ENCODE measurements around the gene NFATC1. TPM values are rescaled to one million over a fixed set of nuclear protein-coding genes. Genes with fewer than 3 reads are reported as not detected.

Gene NFATC1
- total RNA-seq, 6 donors from 2014 or later = 13.6 to 39.5 (median 20.3) TPM

DNA sequence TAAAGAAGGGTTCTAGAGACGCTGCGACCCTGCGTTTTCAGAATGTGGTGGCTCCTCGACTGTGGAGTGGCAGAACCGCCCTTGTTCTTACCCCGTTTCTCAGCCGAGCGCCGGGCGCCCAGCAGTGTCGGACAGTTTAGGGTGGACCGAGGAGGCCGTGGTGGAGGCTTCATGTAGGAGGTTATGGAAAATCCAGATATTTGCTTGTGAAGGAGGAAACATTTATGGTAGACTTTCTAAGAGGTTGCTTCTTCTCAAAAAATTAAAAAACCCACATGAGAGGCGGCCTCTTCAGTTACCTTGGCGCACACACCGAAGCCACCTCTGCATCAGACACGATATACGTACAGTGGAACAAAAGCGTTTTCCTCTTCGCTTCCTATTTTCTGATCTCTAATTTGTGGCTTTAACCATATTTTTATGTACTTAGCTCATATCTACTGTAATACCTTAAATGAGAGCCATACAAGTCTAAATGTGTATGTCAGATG is 120.8 kb downstream of the NFATC1 start:
- WGBS, 2 donors = 93 to 94% methylated on average over 20 of the region's 20 CpGs
- no peak overlapping the region for H3K4me3 ChIP-seq
- ATAC-seq (ENCODE audit: low FRiP score in 2 of 2) = no peak
- peaks cover 0 to 9% (median 1%) of the 10 kb centered on the region in 4 donors for H3K36me3 ChIP-seq
- DNase-seq = no peak
- H3K4me1 ChIP-seq = peaks cover 0 to 25% (median 5%) of the 10 kb centered on the region in 4 donors
- H3K27ac ChIP-seq = peak overlapping the region in 1 of 4 donors; percentile 15
- TF ChIP-seq, protein P1, sequence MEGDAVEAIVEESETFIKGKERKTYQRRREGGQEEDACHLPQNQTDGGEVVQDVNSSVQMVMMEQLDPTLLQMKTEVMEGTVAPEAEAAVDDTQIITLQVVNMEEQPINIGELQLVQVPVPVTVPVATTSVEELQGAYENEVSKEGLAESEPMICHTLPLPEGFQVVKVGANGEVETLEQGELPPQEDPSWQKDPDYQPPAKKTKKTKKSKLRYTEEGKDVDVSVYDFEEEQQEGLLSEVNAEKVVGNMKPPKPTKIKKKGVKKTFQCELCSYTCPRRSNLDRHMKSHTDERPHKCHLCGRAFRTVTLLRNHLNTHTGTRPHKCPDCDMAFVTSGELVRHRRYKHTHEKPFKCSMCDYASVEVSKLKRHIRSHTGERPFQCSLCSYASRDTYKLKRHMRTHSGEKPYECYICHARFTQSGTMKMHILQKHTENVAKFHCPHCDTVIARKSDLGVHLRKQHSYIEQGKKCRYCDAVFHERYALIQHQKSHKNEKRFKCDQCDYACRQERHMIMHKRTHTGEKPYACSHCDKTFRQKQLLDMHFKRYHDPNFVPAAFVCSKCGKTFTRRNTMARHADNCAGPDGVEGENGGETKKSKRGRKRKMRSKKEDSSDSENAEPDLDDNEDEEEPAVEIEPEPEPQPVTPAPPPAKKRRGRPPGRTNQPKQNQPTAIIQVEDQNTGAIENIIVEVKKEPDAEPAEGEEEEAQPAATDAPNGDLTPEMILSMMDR (IDR thresholded peaks at IDR 0.05) = no peak
- TF ChIP-seq POLR2AphosphoS5 (IDR thresholded peaks at IDR 0.05) = no peak
- TF ChIP-seq POLR2A (IDR thresholded peaks at IDR 0.05) = no peak
- TF ChIP-seq EP300 (IDR thresholded peaks at IDR 0.05) = no peak
- H3K9me3 ChIP-seq = no peaks in the 10 kb centered on the region
- H3K27me3 ChIP-seq = no peaks in the 10 kb centered on the region

DNA sequence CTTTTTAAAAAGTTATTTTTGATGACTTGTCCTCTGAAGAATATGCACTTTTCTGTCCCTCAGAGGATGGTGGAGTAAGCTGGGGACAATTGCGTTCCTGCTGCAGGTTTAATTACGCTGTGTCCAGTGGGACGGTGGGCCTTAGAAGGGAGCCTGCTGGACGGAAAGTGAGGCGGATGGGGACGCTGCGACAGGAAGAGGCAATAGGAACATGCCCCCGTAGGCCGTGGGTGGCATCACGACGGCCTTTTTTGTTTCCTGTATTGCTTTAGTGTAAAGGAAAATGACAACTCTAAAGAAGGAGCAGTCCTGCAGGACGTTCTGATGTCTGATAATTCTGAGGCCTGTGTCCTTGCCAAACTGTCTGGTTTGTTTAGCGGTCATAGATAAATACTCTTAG is 121.6 kb downstream of the NFATC1 start:
- Histone ChIP-seq H3K36me3 (peaks cover 0 to 6% (median 0%) of the 10 kb centered on the region in 4 donors), H3K27me3 (no peaks in the 10 kb centered on the region), H3K27ac (peak overlapping the region in 1 of 4 donors; percentile 2), H3K4me1 (peaks cover 0 to 25% (median 5%) of the 10 kb centered on the region in 4 donors), H3K4me3 (no peak overlapping the region), H3K9me3 (no peaks in the 10 kb centered on the region)
- no peak for ATAC-seq (ENCODE audit: low FRiP score in 2 of 2)
- no peak for DNase-seq
- WGBS, 2 donors = 55 to 64% methylated on average over 13 of the region's 13 CpGs
- TF ChIP-seq POLR2AphosphoS5 (IDR thresholded peaks at IDR 0.05) (no peak), EP300 (IDR thresholded peaks at IDR 0.05) (no peak), POLR2A (IDR thresholded peaks at IDR 0.05) (no peak)
- TF ChIP-seq, protein P1 (IDR thresholded peaks at IDR 0.05) = peak in 1 of 6 experiments; percentile 13

DNA sequence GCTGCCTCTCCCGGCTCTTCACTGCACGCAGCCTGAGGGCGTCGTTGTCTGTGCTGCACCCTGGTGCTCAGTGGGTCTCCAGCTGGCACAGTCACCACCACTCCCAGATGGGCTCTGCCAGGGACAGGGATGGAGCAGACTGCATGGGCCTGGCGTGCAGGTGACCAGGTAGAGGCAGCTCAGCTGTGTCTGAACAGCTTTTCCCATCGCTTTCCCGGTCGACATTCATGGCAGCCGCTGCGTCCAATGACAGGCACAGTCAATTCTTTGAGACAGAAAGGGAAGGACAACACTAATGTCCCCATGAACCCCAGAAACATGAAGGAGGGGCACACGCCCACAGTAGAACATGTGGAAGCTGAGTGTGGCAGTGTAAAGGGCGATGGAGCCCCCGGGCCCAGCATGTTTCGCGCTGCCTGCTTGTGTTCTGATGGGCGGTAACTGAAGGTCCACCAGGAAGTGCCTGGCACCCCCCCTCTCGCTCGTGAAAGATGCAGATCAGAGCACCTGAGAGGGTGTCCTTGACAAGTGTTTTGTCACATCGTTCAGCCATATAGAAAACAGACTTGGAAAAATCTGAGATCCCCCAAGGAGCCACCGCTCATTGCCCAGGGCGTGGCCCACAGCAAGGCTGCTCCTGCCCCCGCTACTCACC is 122.4 kb downstream of the NFATC1 start:
- Histone ChIP-seq H3K27me3 (no peaks in the 10 kb centered on the region), H3K27ac (peak overlapping the region in 1 of 4 donors; percentile 0), H3K9me3 (no peaks in the 10 kb centered on the region), H3K4me1 (peaks cover 0 to 25% (median 5%) of the 10 kb centered on the region in 4 donors), H3K4me3 (no peak overlapping the region), H3K36me3 (no peaks in the 10 kb centered on the region)
- WGBS, 2 donors = 92 to 94% methylated on average over 20 to 22 of the region's 22 CpGs
- no peak for TF ChIP-seq POLR2AphosphoS5 (IDR thresholded peaks at IDR 0.05)
- DNase-seq = no peak
- no peak for ATAC-seq (ENCODE audit: low FRiP score in 2 of 2)

DNA sequence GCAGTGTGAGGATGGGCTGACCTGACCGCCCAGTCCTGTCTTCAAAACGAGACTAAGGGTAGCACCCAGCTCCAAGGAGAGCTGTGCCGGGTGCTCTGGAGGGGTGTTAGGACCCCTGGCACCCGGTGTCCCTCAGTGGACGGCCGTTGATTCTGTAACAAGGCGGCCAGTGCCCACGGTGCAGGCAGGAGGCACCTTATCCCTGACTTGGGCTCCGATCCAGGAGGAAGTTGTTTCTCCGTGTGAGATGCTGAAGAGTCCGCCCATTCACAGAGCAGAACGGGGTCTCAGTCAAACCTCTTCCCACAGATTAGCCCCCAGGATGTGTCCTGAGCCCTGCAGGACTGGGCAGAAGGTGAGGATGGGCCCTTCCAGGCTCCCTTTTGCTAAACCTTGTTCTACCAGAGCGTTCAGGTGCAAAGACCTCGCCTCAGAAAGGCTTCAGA is 123.0 kb downstream of the NFATC1 start:
- peak overlapping the region in 1 of 4 donors; percentile 0 for H3K27ac ChIP-seq
- no peaks in the 10 kb centered on the region for H3K9me3 ChIP-seq
- ATAC-seq (ENCODE audit: low FRiP score in 2 of 2) (no peak), DNase-seq (no peak)
- TF ChIP-seq POLR2AphosphoS5 (IDR thresholded peaks at IDR 0.05) (no peak), EP300 (IDR thresholded peaks at IDR 0.05) (no peak), POLR2A (IDR thresholded peaks at IDR 0.05) (no peak)
- TF ChIP-seq, protein P1 (IDR thresholded peaks at IDR 0.05) = no peak
- H3K36me3 ChIP-seq = no peaks in the 10 kb centered on the region
- no peak overlapping the region for H3K4me3 ChIP-seq
- no peaks in the 10 kb centered on the region for H3K27me3 ChIP-seq
- H3K4me1 ChIP-seq = peaks cover under 1 to 25% (median 8%) of the 10 kb centered on the region in 4 donors
- WGBS, 2 donors = 90 to 92% methylated on average over 6 to 14 of the region's 14 CpGs

DNA sequence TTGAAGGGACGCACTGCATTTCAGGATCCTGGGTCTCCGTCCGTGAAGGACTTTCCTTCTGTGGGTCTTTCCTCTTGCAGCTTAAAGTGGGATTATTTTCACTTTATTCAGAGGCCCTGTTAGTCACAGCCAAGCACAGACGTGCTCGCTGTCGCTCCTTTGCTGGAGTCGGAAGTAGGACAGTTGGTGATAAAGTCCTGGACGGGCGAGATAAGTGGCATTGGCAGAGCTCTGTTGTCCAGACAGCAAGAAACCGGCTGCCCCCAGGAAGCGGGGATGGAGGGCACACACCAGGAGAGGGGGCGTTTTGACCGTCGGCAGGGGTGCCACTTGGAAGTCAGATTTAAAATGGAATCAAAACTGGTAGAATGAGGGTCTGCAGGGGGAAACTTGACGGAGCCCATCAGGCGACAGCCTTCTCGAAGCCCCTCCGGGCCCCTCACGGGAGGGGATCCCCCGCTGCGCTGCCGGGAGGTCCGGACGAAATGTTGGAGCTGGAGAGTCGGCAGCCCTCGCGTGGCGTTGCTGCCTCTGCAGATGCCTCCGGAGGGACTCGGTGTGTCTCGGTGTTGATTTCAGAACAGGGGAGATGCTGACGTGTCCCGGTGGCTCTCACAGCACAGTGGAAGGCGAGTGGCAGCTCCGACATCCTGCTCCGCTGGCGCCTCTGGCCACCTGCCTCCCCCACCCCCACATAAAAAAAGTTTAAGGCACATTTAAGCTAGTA is 124.2 kb downstream of the NFATC1 start:
- no peaks in the 10 kb centered on the region for H3K36me3 ChIP-seq
- WGBS, 2 donors = 42 to 60% methylated on average over 34 to 37 of the region's 37 CpGs
- no peaks in the 10 kb centered on the region for H3K27me3 ChIP-seq
- H3K9me3 ChIP-seq = no peaks in the 10 kb centered on the region
- TF ChIP-seq, protein P1 (IDR thresholded peaks at IDR 0.05) = no peak
- TF ChIP-seq EP300 (IDR thresholded peaks at IDR 0.05) (no peak), POLR2AphosphoS5 (IDR thresholded peaks at IDR 0.05) (no peak), POLR2A (IDR thresholded peaks at IDR 0.05) (no peak)
- H3K27ac ChIP-seq = no peak overlapping the region
- H3K4me3 ChIP-seq = peak overlapping the region in 2 of 4 donors; percentile 4 to 6
- DNase-seq (no peak), ATAC-seq (ENCODE audit: low FRiP score in 2 of 2) (no peak)
- peaks cover 2 to 25% (median 10%) of the 10 kb centered on the region in 4 donors for H3K4me1 ChIP-seq
